ENCODE data around the gene PSMB10. TPM values are rescaled to one million over a fixed set of nuclear protein-coding genes. Genes with fewer than 3 reads are reported as not detected.

PSMB10 gene
- total and polyA plus RNA-seq, 2 of the 8 experiments (the other 6 are each of a cell fraction or from before 2014, with no cell fraction given), result 32.1 to 61.9 TPM

GRCh38 chr16:67943619-67944504 is 7.2 kb upstream of the PSMB10 start, which contains the start of gene LCAT (continued):
- TF ChIP-seq EP300 (IDR thresholded peaks at IDR 0.05; ENCODE audit: borderline replicate concordance in 1 of 2, low read depth in 2 of 2, low read length in 2 of 2) (no peak), ZNF274 (IDR thresholded peaks at IDR 0.05; ENCODE audit: borderline replicate concordance, extremely low read depth, low read length) (no peak), RFX5 (IDR thresholded peaks at IDR 0.05; ENCODE audit: borderline replicate concordance, low read depth, low read length) (no peak), SIN3A (conservative IDR thresholded peaks at IDR 0.05 in 1 of 2, IDR thresholded peaks at IDR 0.05 in 1 of 2; ENCODE audit: low read depth in 1 of 2, low read length in 2 of 2) (no peak), HDAC2 (IDR thresholded peaks at IDR 0.05; ENCODE audit: borderline replicate concordance in 1 of 2, low read depth in 2 of 2, low read length in 2 of 2) (no peak)

Data from H1 (cell line).